ENCODE measurements around the gene ARHGAP24.

GRCh38 chr4:85708468-85708867 is 233.5 kb downstream of the ARHGAP24 start:
- TF ChIP-seq, protein P1, sequence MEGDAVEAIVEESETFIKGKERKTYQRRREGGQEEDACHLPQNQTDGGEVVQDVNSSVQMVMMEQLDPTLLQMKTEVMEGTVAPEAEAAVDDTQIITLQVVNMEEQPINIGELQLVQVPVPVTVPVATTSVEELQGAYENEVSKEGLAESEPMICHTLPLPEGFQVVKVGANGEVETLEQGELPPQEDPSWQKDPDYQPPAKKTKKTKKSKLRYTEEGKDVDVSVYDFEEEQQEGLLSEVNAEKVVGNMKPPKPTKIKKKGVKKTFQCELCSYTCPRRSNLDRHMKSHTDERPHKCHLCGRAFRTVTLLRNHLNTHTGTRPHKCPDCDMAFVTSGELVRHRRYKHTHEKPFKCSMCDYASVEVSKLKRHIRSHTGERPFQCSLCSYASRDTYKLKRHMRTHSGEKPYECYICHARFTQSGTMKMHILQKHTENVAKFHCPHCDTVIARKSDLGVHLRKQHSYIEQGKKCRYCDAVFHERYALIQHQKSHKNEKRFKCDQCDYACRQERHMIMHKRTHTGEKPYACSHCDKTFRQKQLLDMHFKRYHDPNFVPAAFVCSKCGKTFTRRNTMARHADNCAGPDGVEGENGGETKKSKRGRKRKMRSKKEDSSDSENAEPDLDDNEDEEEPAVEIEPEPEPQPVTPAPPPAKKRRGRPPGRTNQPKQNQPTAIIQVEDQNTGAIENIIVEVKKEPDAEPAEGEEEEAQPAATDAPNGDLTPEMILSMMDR (IDR thresholded peaks at IDR 0.05): no peak
- TF ChIP-seq EP300 (IDR thresholded peaks at IDR 0.05) (no peak), POLR2A (IDR thresholded peaks at IDR 0.05; ENCODE audit: low read length) (no peak)

Data from A549 (cell line).